ENCODE results near the gene ZNF512.
A peak's percentile ranks its signal among the peaks of the same experiment; 100 is the strongest.
"Not testable (repeated sequence)": the region's sequence is repeated elsewhere in the genome, so short reads cannot be mapped to it uniquely, and the experiment has no call there.

Gene ZNF512

GRCh38 chr2:27551514-27551913 is 31.3 kb upstream of the ZNF512 start:
- DNase-seq (ENCODE audit: low read depth) = no peak
- no peak for TF ChIP-seq CTCF (IDR thresholded peaks at IDR 0.05; ENCODE audit: insufficient read depth, low read depth, low read length, missing control alignments)
- H3K4me3 ChIP-seq (ENCODE audit: low read length) = no peak overlapping the region

- no peak overlapping the region for H3K4me3 ChIP-seq (ENCODE audit: low read length)
- no peak for TF ChIP-seq CTCF (IDR thresholded peaks at IDR 0.05; ENCODE audit: insufficient read depth, low read depth, low read length, missing control alignments)
- peak; percentile 62 for DNase-seq (ENCODE audit: low read depth)
Measured at GRCh38 chr2:27552941-27553340, 29.9 kb upstream of the ZNF512 start.

GRCh38 chr2:27554451-27554850 is 28.4 kb upstream of the ZNF512 start:
- H3K4me3 ChIP-seq (ENCODE audit: low read length) = not testable (repeated sequence)

GRCh38 chr2:27559228-27559627 is 23.6 kb upstream of the ZNF512 start:
- H3K4me3 ChIP-seq (ENCODE audit: low read length) = no peak overlapping the region
- DNase-seq (ENCODE audit: low read depth) = no peak
- TF ChIP-seq CTCF (IDR thresholded peaks at IDR 0.05; ENCODE audit: insufficient read depth, low read depth, low read length, missing control alignments) = no peak

More at GRCh38 chr2:27554451-27554850, 28.4 kb upstream of the ZNF512 start:
- peak; percentile 39 for DNase-seq (ENCODE audit: low read depth)

- H3K4me3 ChIP-seq (ENCODE audit: low read length) = no peak overlapping the region
- DNase-seq (ENCODE audit: low read depth) = no peak
- TF ChIP-seq CTCF (IDR thresholded peaks at IDR 0.05; ENCODE audit: insufficient read depth, low read depth, low read length, missing control alignments) = no peak
Measured at GRCh38 chr2:27561060-27561459, 21.8 kb upstream of the ZNF512 start.

GRCh38 chr2:27566628-27567027 is 16.2 kb upstream of the ZNF512 start:
- DNase-seq (ENCODE audit: low read depth) = peak; percentile 89
- no peak for TF ChIP-seq CTCF (IDR thresholded peaks at IDR 0.05; ENCODE audit: insufficient read depth, low read depth, low read length, missing control alignments)
- no peak overlapping the region for H3K4me3 ChIP-seq (ENCODE audit: low read length)

GRCh38 chr2:27569398-27569797 is 13.4 kb upstream of the ZNF512 start:
- no peak overlapping the region for H3K4me3 ChIP-seq (ENCODE audit: low read length)
- no peak for TF ChIP-seq CTCF (IDR thresholded peaks at IDR 0.05; ENCODE audit: insufficient read depth, low read depth, low read length, missing control alignments)
- no peak for DNase-seq (ENCODE audit: low read depth)

- no peak for DNase-seq (ENCODE audit: low read depth)
- no peak overlapping the region for H3K4me3 ChIP-seq (ENCODE audit: low read length)
- TF ChIP-seq CTCF (IDR thresholded peaks at IDR 0.05; ENCODE audit: insufficient read depth, low read depth, low read length, missing control alignments) = no peak
Measured at GRCh38 chr2:27571197-27571596, 11.6 kb upstream of the ZNF512 start.

Measured in epithelial cell of esophagus (primary cell).